ENCODE data around the gene GRM3. TPM values are rescaled to one million over a fixed set of nuclear protein-coding genes. Genes with fewer than 3 reads are reported as not detected.
A peak's percentile ranks its signal among the peaks of the same experiment; 100 is the strongest.

GRM3 gene
- polyA plus RNA-seq, 1 of the 3 experiments (the other 2 are of a cell fraction): not detected

DNA sequence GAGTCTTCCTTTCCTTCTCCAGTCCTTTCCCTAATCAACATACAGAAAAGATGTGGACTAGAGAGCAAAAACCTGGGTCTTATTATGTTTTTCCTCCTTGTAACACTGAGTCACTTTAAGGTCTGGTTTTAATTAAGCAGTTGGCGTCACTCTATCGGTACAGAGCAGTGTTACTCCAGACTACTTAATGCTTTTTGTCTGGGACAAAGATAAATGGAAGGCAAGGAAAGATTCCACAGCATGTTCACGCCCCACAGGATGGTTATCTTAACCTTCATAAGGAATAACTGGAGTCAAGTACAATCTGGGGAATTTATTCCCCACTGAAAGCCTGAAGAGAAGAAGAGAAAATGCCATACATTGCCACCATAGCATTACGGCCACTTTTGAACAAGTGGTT lies 270.0 kb downstream of the GRM3 start (continued):
- no peak for TF ChIP-seq SIN3A (IDR thresholded peaks at IDR 0.05; ENCODE audit: borderline replicate concordance, low read depth, low read length)
- TF ChIP-seq YY1 (IDR thresholded peaks at IDR 0.05; ENCODE audit: low read depth): no peak
- TF ChIP-seq, protein P1, sequence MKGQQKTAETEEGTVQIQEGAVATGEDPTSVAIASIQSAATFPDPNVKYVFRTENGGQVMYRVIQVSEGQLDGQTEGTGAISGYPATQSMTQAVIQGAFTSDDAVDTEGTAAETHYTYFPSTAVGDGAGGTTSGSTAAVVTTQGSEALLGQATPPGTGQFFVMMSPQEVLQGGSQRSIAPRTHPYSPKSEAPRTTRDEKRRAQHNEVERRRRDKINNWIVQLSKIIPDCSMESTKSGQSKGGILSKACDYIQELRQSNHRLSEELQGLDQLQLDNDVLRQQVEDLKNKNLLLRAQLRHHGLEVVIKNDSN (IDR thresholded peaks at IDR 0.05; ENCODE audit: borderline replicate concordance, low read depth): no peak
- peak; percentile 69 for TF ChIP-seq NFIC (IDR thresholded peaks at IDR 0.05; ENCODE audit: borderline replicate concordance)
- no peak for TF ChIP-seq EZH2phosphoT487 (IDR thresholded peaks at IDR 0.05; ENCODE audit: borderline replicate concordance, low read depth)
- TF ChIP-seq, protein P2, sequence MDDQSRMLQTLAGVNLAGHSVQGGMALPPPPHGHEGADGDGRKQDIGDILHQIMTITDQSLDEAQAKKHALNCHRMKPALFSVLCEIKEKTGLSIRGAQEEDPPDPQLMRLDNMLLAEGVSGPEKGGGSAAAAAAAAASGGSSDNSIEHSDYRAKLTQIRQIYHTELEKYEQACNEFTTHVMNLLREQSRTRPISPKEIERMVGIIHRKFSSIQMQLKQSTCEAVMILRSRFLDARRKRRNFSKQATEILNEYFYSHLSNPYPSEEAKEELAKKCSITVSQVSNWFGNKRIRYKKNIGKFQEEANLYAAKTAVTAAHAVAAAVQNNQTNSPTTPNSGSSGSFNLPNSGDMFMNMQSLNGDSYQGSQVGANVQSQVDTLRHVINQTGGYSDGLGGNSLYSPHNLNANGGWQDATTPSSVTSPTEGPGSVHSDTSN (IDR thresholded peaks at IDR 0.05): peak; percentile 86
- no peak for TF ChIP-seq FOXM1 (IDR thresholded peaks at IDR 0.05; ENCODE audit: low read depth)
- no peak for TF ChIP-seq MEF2A (IDR thresholded peaks at IDR 0.05; ENCODE audit: borderline replicate concordance, low read depth)

All from SK-N-SH (cell line).